HL-60 (cell line): ENCODE data around the gene SERINC1.
A peak's percentile ranks its signal among the peaks of the same experiment; 100 is the strongest.

Experiments used
- DNase-seq, 2 experiments: peaks; one replicate each; pipeline ENCODE4 v3.0.0-alpha.2; 2010 to 2020; ENCODE audit warnings: low read depth in 1 of 2, low spot score in 1 of 2
- H3K27ac ChIP-seq: fragments of 250-450 bp; sonication (Bioruptor Pico); replicated peaks from 2 replicates; pipeline ENCODE4 v1.5.1; 2020; ENCODE audit warnings: mild to moderate bottlenecking, moderate library complexity
- H3K27me3 ChIP-seq: fragments of 250-450 bp; sonication (Bioruptor Pico); 2 replicates; pipeline ENCODE4 v1.5.1; 2021; ENCODE audit warnings: mild to moderate bottlenecking, moderate library complexity; ENCODE audit not compliant: insufficient read depth, poor library complexity, severe bottlenecking
- H3K4me3 ChIP-seq: replicated peaks from 2 replicates; pipeline ENCODE4 v1.5.1; 2011; ENCODE audit warnings: mild to moderate bottlenecking, control low read depth, low read length; ENCODE audit not compliant: insufficient read depth
- CTCF ChIP-seq: IDR thresholded peaks from one replicate; pipeline ENCODE4 v1.5.1; 2011; ENCODE audit warnings: low read length, control low read depth, inconsistent platforms; ENCODE audit not compliant: insufficient read depth
- GABPA ChIP-seq: IDR thresholded peaks from 2 replicates; pipeline ENCODE4 v1.6.1; 2012; ENCODE audit warnings: low read depth
- POLR2AphosphoS5 ChIP-seq: IDR thresholded peaks from 2 replicates; pipeline ENCODE4 v1.6.1; 2012; ENCODE audit warnings: low read depth
- REST ChIP-seq: IDR thresholded peaks from 2 replicates; pipeline ENCODE4 v1.6.1; 2012; ENCODE audit warnings: low read depth; ENCODE audit not compliant: insufficient replicate concordance
- SPI1 ChIP-seq: IDR thresholded peaks from 2 replicates; pipeline ENCODE4 v1.6.1; 2012; ENCODE audit warnings: low read depth, mild to moderate bottlenecking, borderline replicate concordance

Gene SERINC1

GRCh38 chr6:122400462-122401089 is 71.0 kb downstream of the SERINC1 start:
- H3K4me3 ChIP-seq, result peak overlapping the region; percentile 96
- peak overlapping the region; percentile 84 for H3K27ac ChIP-seq
- no peaks in the 10 kb centered on the region for H3K27me3 ChIP-seq
- no peak for DNase-seq
- TF ChIP-seq REST (no peak), GABPA (no peak), SPI1 (no peak)

- DNase-seq, result peak in 1 of 2 experiments; percentile 5
- TF ChIP-seq POLR2AphosphoS5, result no peak
- no peak for TF ChIP-seq SPI1
- TF ChIP-seq REST, result no peak
- TF ChIP-seq CTCF, result no peak
- TF ChIP-seq GABPA, result no peak
- H3K27me3 ChIP-seq, result no peaks in the 10 kb centered on the region
- H3K27ac ChIP-seq, result peak overlapping the region; percentile 84
- peak overlapping the region; percentile 96 for H3K4me3 ChIP-seq
Observed at GRCh38 chr6:122400121-122400450, 71.5 kb downstream of the SERINC1 start.

- H3K27ac ChIP-seq, result peak within 1 kb of the TSS; percentile 84
- TF ChIP-seq SPI1 (no peak), REST (no peak), POLR2AphosphoS5 (0 out of 2 replicates have a peak, but pooled peaks have one; percentile 53)
- H3K4me3 ChIP-seq, result peak within 1 kb of the TSS; percentile 96
- peak; percentile 90 to 97 for DNase-seq
- H3K27me3 ChIP-seq, result no peaks in the 10 kb centered on the region
Observed at GRCh38 chr6:122399348-122400120, 72.1 kb downstream of the SERINC1 start, which contains the start of gene HSF2. Gene HSF2 (plus strand): TSS chr6:122399652. CDS start chr6:122399738, 86 bp downstream.

- no peaks in the 10 kb centered on the region for H3K27me3 ChIP-seq
- TF ChIP-seq REST, result peak; percentile 32
- no peak; the same call in none of the 2 replicates for TF ChIP-seq POLR2AphosphoS5
- H3K27ac ChIP-seq, result peak overlapping the region; percentile 65
- DNase-seq, result no peak
- peak overlapping the region; percentile 32 for H3K4me3 ChIP-seq
Observed at GRCh38 chr6:122399055-122399347, 72.6 kb downstream of the SERINC1 start.
